GM12892 (cell line): Measurements from ENCODE around the gene EXT2.

Experiments used
- POLR2A ChIP-seq: IDR thresholded peaks from 2 replicates; pipeline ENCODE4 v1.6.1; 2011; ENCODE audit warnings: low read depth, low read length, control low read depth
- POLR2AphosphoS5 ChIP-seq: IDR thresholded peaks from 2 replicates; pipeline ENCODE4 v1.6.1; 2011; ENCODE audit warnings: low read depth, low read length, control low read depth
- TAF1 ChIP-seq: IDR thresholded peaks from 2 replicates; pipeline ENCODE4 v1.6.1; 2011; ENCODE audit warnings: low read depth, mild to moderate bottlenecking, control low read depth, low read length, borderline replicate concordance

DNA sequence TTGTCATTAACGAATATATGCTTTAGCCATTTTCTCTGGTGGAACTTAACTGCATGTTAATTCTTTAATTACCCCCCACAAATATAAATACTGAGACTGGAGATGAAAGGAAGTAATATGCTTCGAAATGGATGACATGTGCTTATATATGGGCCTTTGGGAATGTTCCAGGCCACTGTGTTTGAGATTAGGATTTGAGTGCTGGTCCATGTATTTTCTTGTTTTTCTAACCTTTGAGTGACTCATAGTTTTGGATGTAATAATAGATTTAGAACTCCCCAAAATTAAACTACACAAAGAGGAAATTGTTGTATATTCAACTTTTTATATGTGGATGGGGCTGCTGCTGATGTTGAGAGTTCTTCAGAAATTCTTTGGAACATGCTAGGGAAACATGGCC, 54.2 kb downstream of the EXT2 start:
- TF ChIP-seq POLR2A (no peak), POLR2AphosphoS5 (no peak), TAF1 (no peak)
